ENCODE data around the gene USP12. TPM values are rescaled to one million over a fixed set of nuclear protein-coding genes. Genes with fewer than 3 reads are reported as not detected.
"Not testable (repeated sequence)": the region's sequence is repeated elsewhere in the genome, so short reads cannot be mapped to it uniquely, and the experiment has no call there.

Gene USP12
- total RNA-seq, 1 experiment from 2014 or later = 36.2 TPM

- Mint-ChIP-seq H3K36me3 (ENCODE audit: insufficient read depth, unreplicated experiment) (peaks cover 38% of the 10 kb centered on the region), H3K27me3 (ENCODE audit: insufficient read depth, unreplicated experiment) (no peaks in the 10 kb centered on the region), H3K27ac (ENCODE audit: unreplicated experiment) (no peak overlapping the region), H3K9me3 (ENCODE audit: unreplicated experiment) (no peaks in the 10 kb centered on the region), H3K4me1 (ENCODE audit: low read depth, unreplicated experiment) (no peaks in the 10 kb centered on the region), H3K4me3 (ENCODE audit: unreplicated experiment) (no peak overlapping the region)
- TF ChIP-seq CTCF (IDR thresholded peaks at IDR 0.05; ENCODE audit: insufficient read depth in 1 of 2, low read depth in 1 of 2, low read length in 1 of 2, severe bottlenecking in 1 of 2, unreplicated experiment in 1 of 2) = no peak
- BruUV-seq (replicated peaks) = no TSS peak
- Histone ChIP-seq H3K27me3 (replicated peaks; ENCODE audit: control insufficient read depth, insufficient read depth, low read length) (no peaks in the 10 kb centered on the region), H3K36me3 (ENCODE audit: control insufficient read depth, insufficient read depth, low read length) (peaks cover 2% of the 10 kb centered on the region), H3K9me3 (no peaks in the 10 kb centered on the region), H3K4me3 (ENCODE audit: low read depth, low read length) (no peak overlapping the region), H3K4me1 (no peaks in the 10 kb centered on the region)
- intact Hi-C loops (cut with micrococcal nuclease; ENCODE audit: unreplicated experiment) = no loop called here
- ChIA-PET CTCF (interaction anchor here (0.9 kb wide), 1 partner anchor 126 kb away, joined by 4 read pairs; no protein-coding TSS in a partner anchor), POLR2A (no interaction called here)
- no peak for DNase-seq
These were observed 98.4 kb downstream of the USP12 start for GRCh38 chr13:27073186-27073585.

- DNase-seq; intact Hi-C loops (cut with micrococcal nuclease; ENCODE audit: unreplicated experiment); H3K9me3 ChIP-seq; H3K4me3 ChIP-seq (ENCODE audit: low read depth, low read length); CTCF ChIA-PET; POLR2A ChIA-PET; H3K27me3 ChIP-seq (replicated peaks; ENCODE audit: control insufficient read depth, insufficient read depth, low read length); H3K4me1 ChIP-seq; H3K27me3 Mint-ChIP-seq (ENCODE audit: insufficient read depth, unreplicated experiment); H3K4me1 Mint-ChIP-seq (ENCODE audit: low read depth, unreplicated experiment); H3K27ac Mint-ChIP-seq (ENCODE audit: unreplicated experiment); H3K36me3 ChIP-seq (ENCODE audit: control insufficient read depth, insufficient read depth, low read length); H3K4me3 Mint-ChIP-seq (ENCODE audit: unreplicated experiment); BruUV-seq (replicated peaks): not testable (repeated sequence)
- H3K36me3 Mint-ChIP-seq (ENCODE audit: insufficient read depth, unreplicated experiment) = peaks cover 68% of the 10 kb centered on the region
- H3K9me3 Mint-ChIP-seq (ENCODE audit: unreplicated experiment) = peaks cover 20% of the 10 kb centered on the region
These were observed 105.5 kb downstream of the USP12 start for GRCh38 chr13:27066123-27066522.

- DNase-seq = no peak
- no TSS peak for BruUV-seq (replicated peaks)
- peaks cover 20% of the 10 kb centered on the region for H3K9me3 Mint-ChIP-seq (ENCODE audit: unreplicated experiment)
- peaks cover 2% of the 10 kb centered on the region; the same call in 1 of the 2 replicates for H3K36me3 ChIP-seq (ENCODE audit: control insufficient read depth, insufficient read depth, low read length)
- no peak overlapping the region for H3K27ac Mint-ChIP-seq (ENCODE audit: unreplicated experiment)
- H3K27me3 ChIP-seq (replicated peaks; ENCODE audit: control insufficient read depth, insufficient read depth, low read length) = no peaks in the 10 kb centered on the region
- no peak overlapping the region for H3K4me3 ChIP-seq (ENCODE audit: low read depth, low read length)
- CTCF ChIA-PET = no interaction called here
- H3K27me3 Mint-ChIP-seq (ENCODE audit: insufficient read depth, unreplicated experiment) = no peaks in the 10 kb centered on the region
- POLR2A ChIA-PET = no interaction called here
- intact Hi-C loops (cut with micrococcal nuclease; ENCODE audit: unreplicated experiment) = no loop called here
- peaks cover 6% of the 10 kb centered on the region for H3K9me3 ChIP-seq
- H3K4me1 ChIP-seq = no peaks in the 10 kb centered on the region
- H3K4me3 Mint-ChIP-seq (ENCODE audit: unreplicated experiment) = no peak overlapping the region
- no peaks in the 10 kb centered on the region for H3K4me1 Mint-ChIP-seq (ENCODE audit: low read depth, unreplicated experiment)
- no peak for TF ChIP-seq CTCF (IDR thresholded peaks at IDR 0.05; ENCODE audit: insufficient read depth in 1 of 2, low read depth in 1 of 2, low read length in 1 of 2, severe bottlenecking in 1 of 2, unreplicated experiment in 1 of 2)
- peaks cover 65% of the 10 kb centered on the region for H3K36me3 Mint-ChIP-seq (ENCODE audit: insufficient read depth, unreplicated experiment)
These were observed 106.0 kb downstream of the USP12 start for GRCh38 chr13:27065582-27065981.
